ENCODE data around the gene PI4KA.
"Not testable (repeated sequence)": the region's sequence is repeated elsewhere in the genome, so short reads cannot be mapped to it uniquely, and the experiment has no call there.

The PI4KA gene

GRCh38 chr22:20720692-20721408 is 137.8 kb downstream of the PI4KA start:
- DNase-seq = no peak

GRCh38 chr22:20718727-20719126 is 139.9 kb downstream of the PI4KA start:
- peak; percentile 22 for DNase-seq

- DNase-seq = not testable (repeated sequence)
Measured at GRCh38 chr22:20717981-20718380, 140.6 kb downstream of the PI4KA start.

- DNase-seq = peak; percentile 16
Measured at GRCh38 chr22:20717213-20717866, 141.3 kb downstream of the PI4KA start.

DNA sequence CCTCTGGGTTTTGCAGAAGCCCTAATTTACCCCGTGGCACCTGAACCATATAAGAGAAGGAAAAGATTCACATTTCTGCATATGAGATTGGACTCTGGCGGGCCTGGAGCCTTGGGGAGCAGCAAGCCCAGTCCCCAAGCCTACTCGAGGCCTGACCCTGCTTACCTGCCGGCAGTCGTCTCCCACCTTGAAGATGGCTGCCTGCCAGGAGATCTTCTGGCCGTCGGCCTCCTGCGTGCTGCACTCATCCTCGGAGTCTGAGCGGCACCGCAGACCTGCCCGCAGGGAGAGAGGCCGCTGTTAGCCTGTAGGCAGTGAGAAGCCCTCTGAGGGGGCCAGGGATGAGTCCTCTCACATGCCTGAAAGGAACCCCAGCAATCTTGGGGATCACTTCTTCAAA is 145.5 kb downstream of the PI4KA start:
- DNase-seq = not testable (repeated sequence)

- not testable (repeated sequence) for DNase-seq
Measured at GRCh38 chr22:20709966-20710365, 148.6 kb downstream of the PI4KA start.

- DNase-seq = not testable (repeated sequence)
Measured at GRCh38 chr22:20707549-20708118, 151.0 kb downstream of the PI4KA start.

- not testable (repeated sequence) for DNase-seq
Measured at GRCh38 chr22:20703816-20704609, 154.6 kb downstream of the PI4KA start.

DNA sequence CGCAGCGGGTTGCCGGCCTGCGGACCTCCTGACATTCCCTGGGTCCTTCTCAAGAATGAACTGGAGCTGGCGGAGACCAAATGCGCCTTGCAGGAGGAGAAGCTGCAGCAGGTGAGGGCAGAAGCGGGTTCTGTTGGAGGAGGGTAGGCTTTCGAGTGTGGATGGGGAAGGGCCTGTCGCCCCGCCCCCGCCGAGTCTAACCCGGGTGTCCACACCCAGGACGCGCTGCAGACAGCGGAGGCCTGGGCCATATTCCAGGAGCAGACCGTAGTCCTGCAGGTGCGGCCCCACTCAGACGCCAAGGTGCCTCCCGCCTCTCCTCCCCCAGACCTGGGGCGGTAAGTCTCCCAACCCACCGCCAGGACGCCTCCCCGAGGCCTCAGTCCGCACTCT is 155.2 kb downstream of the PI4KA start:
- DNase-seq = not testable (repeated sequence)

GRCh38 chr22:20702546-20703413 is 155.8 kb downstream of the PI4KA start:
- peak; percentile 92 for DNase-seq

DNA sequence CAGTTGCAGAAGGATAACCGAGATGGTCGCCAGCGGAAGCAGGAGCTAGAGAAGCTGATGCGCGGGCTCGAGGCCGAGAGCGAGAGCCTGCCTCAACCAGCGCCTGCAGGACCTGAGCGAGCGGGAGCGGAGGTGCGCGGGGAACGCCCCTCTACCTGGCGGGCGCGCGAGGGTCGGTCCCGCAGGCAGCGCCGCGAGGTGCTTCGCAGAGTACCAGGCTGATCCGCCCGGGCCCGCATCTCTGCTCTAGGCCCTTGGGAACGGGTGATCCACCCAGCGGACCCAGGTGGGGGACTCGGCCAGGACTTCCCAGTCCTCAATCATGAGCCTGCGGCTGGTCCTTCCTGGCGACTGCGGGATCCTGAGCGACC is 156.5 kb downstream of the PI4KA start:
- DNase-seq = not testable (repeated sequence)

GRCh38 chr22:20701680-20702136 is 156.9 kb downstream of the PI4KA start:
- not testable (repeated sequence) for DNase-seq

DNA sequence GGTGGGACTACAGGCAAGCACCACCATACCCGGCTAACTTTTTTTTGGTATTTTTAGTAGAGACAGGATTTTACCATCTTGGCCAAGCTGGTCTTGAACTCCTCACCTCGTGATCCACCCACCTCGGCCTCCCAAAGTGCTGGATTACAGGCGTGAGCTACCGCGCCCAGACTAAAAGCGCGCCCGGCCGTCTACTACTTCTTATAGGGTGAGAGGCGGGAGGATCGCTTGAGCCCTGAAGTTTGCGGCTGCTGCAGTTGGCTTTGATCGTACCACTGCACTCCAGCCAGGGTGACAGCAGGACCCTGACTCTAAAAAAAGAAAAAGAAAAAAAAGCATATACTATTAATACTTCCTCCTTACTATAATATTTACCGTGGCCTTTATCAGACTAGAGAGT is 158.3 kb downstream of the PI4KA start:
- not testable (repeated sequence) for DNase-seq

GRCh38 chr22:20699856-20700255 is 158.8 kb downstream of the PI4KA start:
- DNase-seq = not testable (repeated sequence)

- not testable (repeated sequence) for DNase-seq
Measured at GRCh38 chr22:20697481-20698113, 161.0 kb downstream of the PI4KA start.

- DNase-seq = not testable (repeated sequence)
Measured at GRCh38 chr22:20696056-20696455, 162.6 kb downstream of the PI4KA start.

DNA sequence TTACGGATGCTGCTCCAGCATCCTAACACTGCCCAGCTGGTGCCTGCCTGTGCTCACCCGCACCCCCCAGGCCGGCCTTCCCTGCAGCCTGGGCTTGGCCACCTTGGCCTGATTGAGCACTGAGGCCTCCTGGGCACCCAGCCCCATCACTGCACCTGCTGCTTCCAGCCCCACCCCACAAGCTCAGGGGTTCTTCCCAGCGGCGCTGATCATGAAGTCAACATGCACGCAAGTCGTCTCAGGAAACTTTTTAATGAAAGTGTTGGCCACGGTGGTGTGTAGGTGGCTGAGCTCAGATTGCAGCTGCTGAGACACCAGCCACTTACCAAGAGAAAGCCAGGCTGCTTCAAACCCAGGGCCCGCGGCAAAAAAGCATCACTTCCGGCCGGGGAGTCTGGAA is 163.4 kb downstream of the PI4KA start:
- DNase-seq = not testable (repeated sequence)

- DNase-seq = not testable (repeated sequence)
Measured at GRCh38 chr22:20694256-20694655, 164.4 kb downstream of the PI4KA start.

- DNase-seq = not testable (repeated sequence)
Measured at GRCh38 chr22:20692926-20693325, 165.7 kb downstream of the PI4KA start.

DNA sequence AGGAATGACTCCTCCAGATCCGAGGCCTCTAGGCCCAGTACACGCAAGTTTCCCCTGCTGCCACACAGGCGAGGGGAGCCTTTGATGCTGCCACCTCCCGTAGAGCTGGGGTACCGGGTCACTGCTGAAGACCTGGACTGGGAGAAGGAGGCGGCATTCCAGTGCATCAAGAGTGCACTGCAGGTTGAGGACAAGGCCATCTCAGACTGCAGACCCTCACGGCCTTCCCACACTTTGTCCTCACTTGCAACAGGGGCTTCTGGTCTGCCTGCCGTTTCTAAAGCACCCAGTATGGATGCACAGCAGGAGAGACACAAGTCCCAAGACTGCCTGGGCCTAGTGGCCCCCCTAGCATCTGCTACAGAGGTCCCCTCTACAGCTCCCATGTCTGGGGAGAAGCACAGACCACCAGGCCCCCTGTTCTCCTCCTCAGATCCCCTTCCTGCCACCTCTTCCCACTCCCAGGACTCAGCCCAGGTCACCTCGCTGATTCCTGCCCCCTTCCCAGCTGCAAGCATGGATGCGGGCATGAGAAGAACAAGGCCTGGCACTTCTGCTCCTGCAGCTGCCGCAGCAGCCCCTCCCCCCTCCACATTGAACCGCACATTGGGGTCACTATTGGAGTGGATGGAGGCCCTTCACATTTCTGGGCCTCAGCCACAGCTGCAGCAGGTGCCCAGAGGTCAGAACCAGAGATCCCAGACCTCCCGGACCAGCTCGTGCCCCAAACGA is 167.9 kb downstream of the PI4KA start:
- DNase-seq = not testable (repeated sequence)

Measured in NCI-H2029 (cell line).